Mesenchymal stem cell (in vitro differentiated cells and primary cell): ENCODE measurements around the gene PCNT.

Source experiments
- DNase-seq: peaks from one replicate; pipeline ENCODE4 v3.0.0-alpha.2; 2013
- H2AFZ ChIP-seq: one replicate; pipeline ENCODE4 v1.6.1; 2013; ENCODE audit warnings: low read depth, mild to moderate bottlenecking, control low read depth, inconsistent platforms, low read length, moderate library complexity
- H2AK5ac ChIP-seq: 2 replicates; pipeline ENCODE4 v1.6.1; 2013; ENCODE audit warnings: low read length, moderate library complexity, mild to moderate bottlenecking, inconsistent platforms; ENCODE audit not compliant: severe bottlenecking
- H2BK120ac ChIP-seq: one replicate; pipeline ENCODE4 v1.6.1; 2013; ENCODE audit warnings: low read depth, mild to moderate bottlenecking, inconsistent platforms, low read length, moderate library complexity
- H2BK12ac ChIP-seq, 2 experiments: one replicate each; pipeline ENCODE4 v1.6.1; 2013; ENCODE audit warnings: inconsistent platforms in 2 of 2, low read length in 2 of 2, mild to moderate bottlenecking in 2 of 2, moderate library complexity in 2 of 2, control low read depth in 1 of 2
- H2BK15ac ChIP-seq: one replicate; pipeline ENCODE4 v1.6.1; 2013; ENCODE audit warnings: mild to moderate bottlenecking, low read depth, inconsistent platforms; ENCODE audit not compliant: poor library complexity, severe bottlenecking
- H2BK5ac ChIP-seq: 2 replicates; pipeline ENCODE4 v1.6.1; 2013; ENCODE audit warnings: low read depth, mild to moderate bottlenecking, low read length, control low read depth, inconsistent platforms; ENCODE audit not compliant: poor library complexity, severe bottlenecking
- H3K14ac ChIP-seq, 2 experiments: one replicate each; pipeline ENCODE4 v1.6.1; 2013; ENCODE audit warnings: inconsistent platforms in 2 of 2, low read length in 2 of 2, control low read depth in 1 of 2, mild to moderate bottlenecking in 1 of 2, moderate library complexity in 1 of 2
- H3K18ac ChIP-seq, 2 experiments: one replicate each; pipeline ENCODE4 v1.6.1; 2013; ENCODE audit warnings: inconsistent platforms in 2 of 2, low read length in 2 of 2, control low read depth in 1 of 2, low read depth in 1 of 2, mild to moderate bottlenecking in 1 of 2
- H3K23ac ChIP-seq, 2 experiments: one replicate each; pipeline ENCODE4 v1.6.1; 2013; ENCODE audit warnings: inconsistent platforms in 2 of 2, low read length in 2 of 2, mild to moderate bottlenecking in 2 of 2, moderate library complexity in 2 of 2, control low read depth in 1 of 2
- H3K27ac ChIP-seq: 2 replicates; pipeline ENCODE4 v1.5.1; 2013; ENCODE audit warnings: mild to moderate bottlenecking, moderate library complexity, low read length, control low read depth, inconsistent platforms; ENCODE audit not compliant: poor library complexity, severe bottlenecking
- H3K27me3 ChIP-seq, 2 experiments: 2 replicates each; pipeline versions ENCODE4 v1.6.1 to v1.7.0; 2013; ENCODE audit warnings: low read length in 2 of 2, mild to moderate bottlenecking in 2 of 2, moderate library complexity in 2 of 2, control low read depth in 1 of 2, inconsistent platforms in 1 of 2; ENCODE audit not compliant: control insufficient read depth in 1 of 2, insufficient read depth in 1 of 2
- H3K36me3 ChIP-seq, 2 experiments: 2 replicates each; pipeline versions ENCODE4 v1.6.1 to v1.7.0; 2013; ENCODE audit warnings: low read length in 2 of 2, control low read depth in 1 of 2, inconsistent platforms in 1 of 2, low read depth in 1 of 2, mild to moderate bottlenecking in 1 of 2; ENCODE audit not compliant: insufficient read depth in 2 of 2, control insufficient read depth in 1 of 2
- H3K4ac ChIP-seq, 2 experiments: one replicate each; pipeline ENCODE4 v1.6.1; 2013; ENCODE audit warnings: inconsistent platforms in 2 of 2, low read length in 2 of 2, mild to moderate bottlenecking in 2 of 2, moderate library complexity in 2 of 2, control low read depth in 1 of 2, low read depth in 1 of 2
- H3K4me1 ChIP-seq: 2 replicates; pipeline ENCODE4 v1.6.1; 2013; ENCODE audit warnings: low read depth, low read length, control low read depth; ENCODE audit not compliant: control insufficient read depth, insufficient read depth
- H3K4me2 ChIP-seq: 2 replicates; pipeline ENCODE4 v1.6.1; 2013; ENCODE audit warnings: low read length, mild to moderate bottlenecking, inconsistent platforms; ENCODE audit not compliant: poor library complexity, severe bottlenecking
- H3K4me3 ChIP-seq, 2 experiments: 2 replicates each; pipeline versions ENCODE4 v1.5.1 to v1.7.0; 2013; ENCODE audit warnings: low read length in 2 of 2, mild to moderate bottlenecking in 2 of 2, control low read depth in 1 of 2, low read depth in 1 of 2; ENCODE audit not compliant: insufficient read depth in 1 of 2
- H3K79me1 ChIP-seq: replicated peaks from 2 replicates; pipeline ENCODE4 v1.6.1; 2013; ENCODE audit warnings: mild to moderate bottlenecking, control low read depth, low read length, inconsistent platforms; ENCODE audit not compliant: poor library complexity, severe bottlenecking
- H3K9ac ChIP-seq: 2 replicates; pipeline ENCODE4 v1.7.0; 2013; ENCODE audit warnings: mild to moderate bottlenecking, low read length, moderate library complexity
- H3K9me3 ChIP-seq: 2 replicates; pipeline ENCODE4 v1.7.0; 2013; ENCODE audit warnings: mild to moderate bottlenecking, low read length; ENCODE audit not compliant: control insufficient read depth
- H4K8ac ChIP-seq: one replicate; pipeline ENCODE4 v1.6.1; 2013; ENCODE audit warnings: inconsistent platforms, mild to moderate bottlenecking, low read length, moderate library complexity
- H4K91ac ChIP-seq: one replicate; pipeline ENCODE4 v1.6.1; 2013; ENCODE audit warnings: mild to moderate bottlenecking, low read length, inconsistent platforms
- WGBS: methylation state at CpG from one replicate; pipeline ENCODE4 v1.1.7; 2013; ENCODE audit warnings: mixed read lengths; 5-methylcytosine and 5-hydroxymethylcytosine counted together

PCNT gene

DNA sequence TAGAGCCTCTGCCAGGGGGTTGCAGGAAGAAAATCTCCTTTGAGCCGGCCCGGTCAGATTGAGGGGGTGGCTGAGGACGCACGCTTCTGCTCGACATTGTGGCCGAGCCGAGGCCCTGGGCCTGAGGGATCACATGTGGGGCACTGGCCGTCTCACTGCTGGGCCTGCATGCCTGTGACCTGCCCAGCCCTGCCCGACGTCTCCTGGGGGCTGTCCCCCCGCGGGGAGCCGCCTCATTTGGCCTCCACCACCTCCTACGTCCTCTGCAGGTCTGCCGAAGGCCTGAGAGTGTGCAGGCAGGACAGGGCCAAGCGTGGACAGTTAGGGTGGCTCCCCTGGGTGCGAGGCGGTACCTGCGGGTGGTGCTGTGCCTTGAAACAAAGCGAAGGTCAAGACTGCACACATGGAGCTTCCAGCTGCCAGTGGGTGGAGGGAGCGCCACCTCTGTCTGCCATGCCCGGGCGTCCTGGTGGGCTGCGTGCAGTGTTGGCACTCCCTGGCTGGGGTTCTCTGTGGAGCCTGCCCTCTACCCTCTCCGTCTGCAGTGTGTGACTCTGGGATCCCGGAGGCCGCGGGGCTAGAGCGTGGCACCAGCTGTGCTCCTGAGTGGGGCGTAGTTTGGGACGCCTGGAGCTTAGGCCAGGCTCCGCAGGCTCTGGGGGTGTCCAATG lies 51.7 kb downstream of the PCNT start:
- H3K23ac ChIP-seq, result no peak overlapping the region
- H3K79me1 ChIP-seq, result peaks cover 44% of the 10 kb centered on the region
- no peak overlapping the region for H3K9ac ChIP-seq
- H3K27ac ChIP-seq, result no peak overlapping the region
- no peak overlapping the region for H4K8ac ChIP-seq
- no peaks in the 10 kb centered on the region for H3K9me3 ChIP-seq
- 96% methylated on average over 32 of the region's 32 CpGs for WGBS
- H3K36me3 ChIP-seq, result peaks cover 10 to 38% of the 10 kb centered on the region in 2 experiments
- H2BK12ac ChIP-seq, result no peak overlapping the region
- peaks cover 8% of the 10 kb centered on the region for H3K4me1 ChIP-seq
- no peak overlapping the region for H2BK5ac ChIP-seq
- no peak overlapping the region for H2BK15ac ChIP-seq
- no peak overlapping the region for H3K14ac ChIP-seq
- H3K4ac ChIP-seq, result no peak overlapping the region
- no peak overlapping the region for H2AFZ ChIP-seq
- no peak overlapping the region for H3K4me3 ChIP-seq
- H3K4me2 ChIP-seq, result no peak overlapping the region
- H3K27me3 ChIP-seq, result no peaks in the 10 kb centered on the region
- no peak overlapping the region for H2BK120ac ChIP-seq
- DNase-seq, result no peak
- no peak overlapping the region for H4K91ac ChIP-seq
- H2AK5ac ChIP-seq, result no peak overlapping the region
- H3K18ac ChIP-seq, result no peak overlapping the region

- Histone ChIP-seq H4K91ac (no peak overlapping the region), H3K9ac (no peak overlapping the region), H2AFZ (no peak overlapping the region), H3K14ac (no peak overlapping the region), H2BK120ac (no peak overlapping the region), H3K27ac (no peak overlapping the region), H2AK5ac (no peak overlapping the region), H2BK15ac (no peak overlapping the region), H3K4me3 (no peak overlapping the region), H3K27me3 (no peaks in the 10 kb centered on the region), H3K4me1 (peaks cover 8% of the 10 kb centered on the region), H3K79me1 (peaks cover 45% of the 10 kb centered on the region), H3K9me3 (no peaks in the 10 kb centered on the region), H3K18ac (no peak overlapping the region), H2BK5ac (no peak overlapping the region), H2BK12ac (no peak overlapping the region), H3K36me3 (peaks cover 10 to 38% of the 10 kb centered on the region in 2 experiments), H3K4ac (no peak overlapping the region), H4K8ac (no peak overlapping the region), H3K4me2 (no peak overlapping the region), H3K23ac (no peak overlapping the region)
- no peak for DNase-seq
- 98% methylated on average over 10 of the region's 10 CpGs for WGBS
These were observed 52.3 kb downstream of the PCNT start for GRCh38 chr21:46376231-46376628.

DNA sequence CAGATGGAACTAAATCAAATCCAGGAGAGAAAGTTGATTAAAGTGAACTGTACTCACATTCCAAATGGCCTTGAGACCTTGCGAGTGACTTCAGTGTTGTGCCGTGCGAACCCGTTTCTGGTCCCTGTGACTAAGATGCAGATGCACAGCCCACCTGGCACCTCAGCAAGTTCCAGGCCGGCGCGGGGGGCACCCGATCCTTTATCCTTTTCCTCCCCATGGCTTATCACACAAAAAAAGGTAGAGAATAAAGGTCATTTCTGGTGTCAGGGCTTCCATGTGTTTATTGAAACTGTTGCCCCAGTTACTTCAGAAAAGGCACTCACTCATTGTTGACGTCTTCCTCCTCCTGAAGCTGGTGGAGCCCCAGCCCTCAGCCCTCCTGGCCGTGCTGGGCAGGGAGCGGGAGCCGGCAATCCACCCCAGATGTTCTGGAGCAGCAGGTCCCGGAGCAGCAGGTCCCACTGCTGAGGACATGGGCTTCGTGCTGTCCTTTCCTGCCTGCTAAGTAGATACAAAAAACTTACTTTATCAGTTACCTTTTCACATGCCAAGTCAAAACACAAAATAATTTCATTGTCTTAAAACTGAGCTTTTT lies 53.0 kb downstream of the PCNT start:
- peaks cover 7 to 35% of the 10 kb centered on the region in 2 experiments for H3K36me3 ChIP-seq
- H2BK120ac ChIP-seq, result no peak overlapping the region
- WGBS, result 94% methylated on average over 13 of the region's 14 CpGs
- no peak overlapping the region for H3K9ac ChIP-seq
- H2BK12ac ChIP-seq, result no peak overlapping the region
- H3K4me2 ChIP-seq, result no peak overlapping the region
- H3K14ac ChIP-seq, result no peak overlapping the region
- H3K4me3 ChIP-seq, result no peak overlapping the region
- DNase-seq, result no peak
- H2BK5ac ChIP-seq, result no peak overlapping the region
- no peak overlapping the region for H4K91ac ChIP-seq
- H2AK5ac ChIP-seq, result no peak overlapping the region
- H3K18ac ChIP-seq, result no peak overlapping the region
- H2AFZ ChIP-seq, result no peak overlapping the region
- peaks cover 5% of the 10 kb centered on the region for H3K4me1 ChIP-seq
- no peaks in the 10 kb centered on the region for H3K9me3 ChIP-seq
- H3K27me3 ChIP-seq, result no peaks in the 10 kb centered on the region
- H3K79me1 ChIP-seq, result peaks cover 41% of the 10 kb centered on the region
- H3K4ac ChIP-seq, result no peak overlapping the region
- no peak overlapping the region for H2BK15ac ChIP-seq
- no peak overlapping the region for H3K23ac ChIP-seq
- H3K27ac ChIP-seq, result no peak overlapping the region
- no peak overlapping the region for H4K8ac ChIP-seq

GRCh38 chr21:46377789-46378188 lies 53.8 kb downstream of the PCNT start:
- Histone ChIP-seq H2BK120ac (no peak overlapping the region), H2BK5ac (no peak overlapping the region), H3K4me1 (peaks cover 3% of the 10 kb centered on the region), H3K18ac (no peak overlapping the region), H3K79me1 (peaks cover 43% of the 10 kb centered on the region), H3K27me3 (no peaks in the 10 kb centered on the region), H2BK15ac (no peak overlapping the region), H2BK12ac (no peak overlapping the region), H3K9ac (no peak overlapping the region), H3K4me2 (no peak overlapping the region), H3K27ac (no peak overlapping the region), H3K36me3 (peaks cover 12 to 40% of the 10 kb centered on the region in 2 experiments), H4K91ac (no peak overlapping the region), H3K23ac (no peak overlapping the region), H2AK5ac (no peak overlapping the region), H3K4me3 (no peak overlapping the region), H3K4ac (no peak overlapping the region), H4K8ac (no peak overlapping the region), H3K14ac (no peak overlapping the region), H2AFZ (no peak overlapping the region), H3K9me3 (no peaks in the 10 kb centered on the region)
- DNase-seq, result no peak
- WGBS, result 97% methylated on average over 14 of the region's 14 CpGs
